Epithelial cell of proximal tubule (primary cell): ENCODE measurements around the gene NCKAP1. TPM values are rescaled to one million over a fixed set of nuclear protein-coding genes. Genes with fewer than 3 reads are reported as not detected.
"Not testable (repeated sequence)": the region's sequence is repeated elsewhere in the genome, so short reads cannot be mapped to it uniquely, and the experiment has no call there.

ENCODE experiments used
- DNase-seq: peaks from one replicate; pipeline ENCODE4 v3.0.0-alpha.2; 2011; ENCODE audit warnings: low read depth
- H3K4me3 ChIP-seq: 2 replicates; pipeline ENCODE4 v1.5.1; 2011; ENCODE audit warnings: low read depth, mild to moderate bottlenecking, low read length
- total RNA-seq: library from RNA; depleted of rRNA; stranded (reverse); fragments of >200 nt; gene quantifications from 2 replicates; pipeline ENCODE4 v1.2.3, GENCODE V29; 2015
- TF ChIP-seq, protein P1 (sequence below): conservative IDR thresholded peaks from 2 replicates; pipeline ENCODE4 v1.5.1; 2012; ENCODE audit warnings: low read depth, mild to moderate bottlenecking, low read length

NCKAP1 gene
- total RNA-seq, 1 donor from 2014 or later, result 79.5 TPM

DNA sequence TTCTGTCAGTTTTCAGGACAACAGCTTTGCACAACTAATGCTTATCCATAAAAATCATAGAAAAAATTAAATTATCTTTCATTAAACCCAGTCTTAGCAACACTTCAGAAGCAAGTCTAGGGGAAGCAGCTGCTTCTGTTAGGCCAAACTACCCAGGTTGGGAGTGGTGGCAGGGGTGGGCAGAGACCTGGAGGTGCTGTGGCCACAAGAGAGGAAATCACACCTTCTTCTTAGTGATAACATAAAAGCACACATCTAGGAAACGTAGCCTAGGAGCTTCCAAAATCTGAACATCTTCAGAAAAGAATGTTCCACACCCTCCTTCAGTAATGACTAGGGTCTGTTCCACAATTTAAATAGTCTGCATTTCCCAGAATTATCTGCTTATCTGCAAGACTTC, 139.5 kb downstream of the NCKAP1 start:
- no peak for DNase-seq
- H3K4me3 ChIP-seq, result no peak overlapping the region
- TF ChIP-seq, protein P1, sequence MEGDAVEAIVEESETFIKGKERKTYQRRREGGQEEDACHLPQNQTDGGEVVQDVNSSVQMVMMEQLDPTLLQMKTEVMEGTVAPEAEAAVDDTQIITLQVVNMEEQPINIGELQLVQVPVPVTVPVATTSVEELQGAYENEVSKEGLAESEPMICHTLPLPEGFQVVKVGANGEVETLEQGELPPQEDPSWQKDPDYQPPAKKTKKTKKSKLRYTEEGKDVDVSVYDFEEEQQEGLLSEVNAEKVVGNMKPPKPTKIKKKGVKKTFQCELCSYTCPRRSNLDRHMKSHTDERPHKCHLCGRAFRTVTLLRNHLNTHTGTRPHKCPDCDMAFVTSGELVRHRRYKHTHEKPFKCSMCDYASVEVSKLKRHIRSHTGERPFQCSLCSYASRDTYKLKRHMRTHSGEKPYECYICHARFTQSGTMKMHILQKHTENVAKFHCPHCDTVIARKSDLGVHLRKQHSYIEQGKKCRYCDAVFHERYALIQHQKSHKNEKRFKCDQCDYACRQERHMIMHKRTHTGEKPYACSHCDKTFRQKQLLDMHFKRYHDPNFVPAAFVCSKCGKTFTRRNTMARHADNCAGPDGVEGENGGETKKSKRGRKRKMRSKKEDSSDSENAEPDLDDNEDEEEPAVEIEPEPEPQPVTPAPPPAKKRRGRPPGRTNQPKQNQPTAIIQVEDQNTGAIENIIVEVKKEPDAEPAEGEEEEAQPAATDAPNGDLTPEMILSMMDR, result no peak

DNA sequence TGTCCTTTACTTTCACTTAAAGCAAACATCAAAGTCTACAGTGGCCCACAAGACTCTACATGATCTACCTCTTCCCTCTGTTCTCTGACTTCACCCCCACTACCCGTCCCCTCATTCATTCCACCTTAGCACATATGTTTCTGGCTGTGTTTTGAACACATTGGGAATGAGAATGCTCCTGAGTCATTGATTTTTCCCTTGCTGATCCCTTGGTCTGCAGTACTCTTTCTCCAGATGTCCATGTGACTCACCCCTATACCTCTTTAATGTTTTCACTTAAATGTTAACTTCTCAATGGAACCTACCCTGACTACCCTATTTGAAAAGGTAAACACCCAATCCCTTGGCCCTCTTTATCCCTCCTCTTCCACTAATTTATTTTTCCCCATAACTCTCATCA, 141.1 kb downstream of the NCKAP1 start:
- no peak overlapping the region for H3K4me3 ChIP-seq
- no peak for DNase-seq

DNA sequence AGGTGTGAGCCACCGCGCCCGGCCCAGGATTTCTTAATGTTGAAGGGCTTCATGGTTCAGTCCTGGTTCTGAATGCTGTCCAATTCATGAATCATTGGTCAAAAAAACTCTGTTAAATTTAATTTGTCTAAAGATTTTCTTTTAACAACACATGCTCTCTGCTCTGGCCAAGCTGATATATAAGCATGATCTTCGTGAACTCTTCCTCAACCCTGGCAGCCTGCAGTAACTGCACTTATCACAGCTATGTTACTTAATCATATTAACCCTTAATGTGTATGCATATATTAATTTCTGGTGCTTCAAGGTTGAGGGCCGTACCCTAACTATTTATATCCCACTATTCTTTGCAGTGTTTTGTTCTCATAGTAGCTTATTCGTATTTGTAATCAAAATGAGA, 142.5 kb downstream of the NCKAP1 start:
- TF ChIP-seq, protein P1, result no peak
- no peak overlapping the region for H3K4me3 ChIP-seq
- no peak for DNase-seq

More for the DNA sequence above, 141.1 kb downstream of the NCKAP1 start:
- TF ChIP-seq, protein P1, result no peak

DNA sequence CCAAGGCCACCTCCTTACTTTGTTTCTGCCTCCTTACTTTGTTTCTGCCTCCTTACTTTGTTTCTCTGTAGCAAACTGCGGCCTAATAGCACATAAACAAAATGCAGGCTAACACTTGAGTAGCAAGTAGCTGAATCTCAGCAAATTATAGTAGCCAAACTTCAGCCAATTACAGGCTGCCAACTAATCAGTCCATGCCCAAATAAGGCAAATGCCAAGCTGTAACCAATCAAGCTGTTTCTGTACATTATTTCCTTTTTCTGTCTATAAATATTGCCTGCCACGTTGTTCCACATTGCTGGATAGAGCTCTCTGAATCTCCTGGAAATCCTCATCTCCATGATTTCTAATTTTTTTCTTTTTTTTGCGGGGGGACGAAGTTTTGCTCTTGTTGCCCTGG, 143.1 kb downstream of the NCKAP1 start:
- no peak overlapping the region for H3K4me3 ChIP-seq
- TF ChIP-seq, protein P1, result no peak
- DNase-seq, result no peak

DNA sequence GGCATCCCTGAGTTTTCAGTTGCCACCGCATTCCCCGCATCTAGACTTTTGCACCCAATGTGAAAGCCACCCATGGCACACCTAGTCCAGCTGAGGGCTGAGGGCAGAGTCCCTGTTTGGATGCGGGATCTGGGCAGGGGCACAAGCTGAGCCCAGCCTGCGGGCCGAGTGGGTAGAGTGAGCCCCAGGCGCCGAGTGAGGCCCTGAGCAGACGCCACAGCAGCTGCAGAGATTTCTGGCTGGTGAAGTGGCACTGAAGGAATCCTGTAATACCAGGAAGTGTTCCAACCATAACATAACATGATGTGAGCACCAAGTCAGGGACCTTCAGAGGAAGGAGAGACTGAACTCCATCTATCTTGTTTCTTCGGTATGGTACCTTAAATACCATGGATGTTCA, 144.1 kb downstream of the NCKAP1 start:
- DNase-seq, result no peak
- H3K4me3 ChIP-seq, result no peak overlapping the region
- TF ChIP-seq, protein P1, result no peak

DNA sequence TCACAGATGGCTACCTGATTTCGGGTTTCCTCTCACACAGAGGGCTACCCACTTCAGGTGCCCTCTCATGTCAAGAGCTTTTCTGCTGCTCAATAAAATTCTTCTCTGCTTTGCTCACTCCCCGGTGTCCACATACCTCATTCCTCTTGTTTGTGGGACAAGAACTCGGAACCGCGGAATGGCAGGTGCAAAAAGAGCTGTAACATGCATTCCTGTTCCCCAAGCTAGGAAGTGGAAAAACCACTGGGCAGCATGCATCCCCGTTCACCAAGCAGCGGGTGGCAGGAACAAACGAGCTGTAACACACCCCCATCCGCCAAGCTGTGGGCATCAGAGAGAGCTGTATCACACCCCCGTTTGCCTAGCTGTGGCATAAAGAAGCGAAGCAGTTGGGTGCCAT, 144.6 kb downstream of the NCKAP1 start:
- TF ChIP-seq, protein P1, result no peak
- no peak for DNase-seq
- H3K4me3 ChIP-seq, result no peak overlapping the region

DNA sequence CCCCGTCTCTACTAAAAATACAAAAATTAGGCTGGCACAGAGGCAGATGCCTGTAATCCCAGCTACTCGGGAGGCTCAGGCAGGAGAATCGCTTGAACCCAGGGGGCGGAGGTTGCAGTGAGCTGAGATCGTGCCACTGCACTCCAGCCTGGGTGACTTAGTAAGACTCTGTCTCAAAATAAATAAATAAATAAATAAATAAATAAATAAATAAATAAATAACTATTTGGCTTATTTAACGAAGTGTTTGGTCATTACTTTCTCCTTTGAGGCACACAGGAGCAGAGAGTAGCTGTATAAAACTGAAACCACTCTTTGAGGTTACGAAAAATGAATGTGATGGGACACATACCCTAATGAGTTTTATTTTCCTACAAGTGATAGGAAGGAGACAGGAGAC, 145.2 kb downstream of the NCKAP1 start:
- not testable (repeated sequence) for DNase-seq, H3K4me3 ChIP-seq

DNA sequence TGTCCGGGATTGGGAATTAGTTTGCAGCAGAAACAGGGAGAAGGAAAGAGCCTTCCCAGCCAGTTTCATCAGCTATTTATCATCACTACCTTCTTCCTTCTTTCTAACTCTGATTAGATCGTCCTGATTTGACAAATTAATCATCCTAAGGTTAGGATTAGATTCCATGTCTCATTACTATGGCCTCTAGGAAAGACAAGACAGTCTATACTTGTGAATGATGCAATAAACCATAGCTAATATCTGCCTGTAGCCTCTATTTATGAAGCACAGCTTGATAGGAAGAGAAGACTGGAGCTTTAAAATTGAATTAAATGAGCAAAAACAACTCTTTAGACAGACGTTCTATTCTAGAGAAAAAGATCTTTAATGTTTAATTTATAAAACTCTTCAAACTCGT, 146.6 kb downstream of the NCKAP1 start:
- no peak overlapping the region for H3K4me3 ChIP-seq
- DNase-seq, result no peak
- TF ChIP-seq, protein P1, result no peak
